ENCODE data around the gene USO1. TPM values are rescaled to one million over a fixed set of nuclear protein-coding genes. Genes with fewer than 3 reads are reported as not detected.

The USO1 gene
- total and polyA plus RNA-seq, 9 donors: 50.7 to 91.3 (median 70.8) TPM

- H3K27ac ChIP-seq: no peak overlapping the region
- TF ChIP-seq, protein P1, sequence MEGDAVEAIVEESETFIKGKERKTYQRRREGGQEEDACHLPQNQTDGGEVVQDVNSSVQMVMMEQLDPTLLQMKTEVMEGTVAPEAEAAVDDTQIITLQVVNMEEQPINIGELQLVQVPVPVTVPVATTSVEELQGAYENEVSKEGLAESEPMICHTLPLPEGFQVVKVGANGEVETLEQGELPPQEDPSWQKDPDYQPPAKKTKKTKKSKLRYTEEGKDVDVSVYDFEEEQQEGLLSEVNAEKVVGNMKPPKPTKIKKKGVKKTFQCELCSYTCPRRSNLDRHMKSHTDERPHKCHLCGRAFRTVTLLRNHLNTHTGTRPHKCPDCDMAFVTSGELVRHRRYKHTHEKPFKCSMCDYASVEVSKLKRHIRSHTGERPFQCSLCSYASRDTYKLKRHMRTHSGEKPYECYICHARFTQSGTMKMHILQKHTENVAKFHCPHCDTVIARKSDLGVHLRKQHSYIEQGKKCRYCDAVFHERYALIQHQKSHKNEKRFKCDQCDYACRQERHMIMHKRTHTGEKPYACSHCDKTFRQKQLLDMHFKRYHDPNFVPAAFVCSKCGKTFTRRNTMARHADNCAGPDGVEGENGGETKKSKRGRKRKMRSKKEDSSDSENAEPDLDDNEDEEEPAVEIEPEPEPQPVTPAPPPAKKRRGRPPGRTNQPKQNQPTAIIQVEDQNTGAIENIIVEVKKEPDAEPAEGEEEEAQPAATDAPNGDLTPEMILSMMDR (IDR thresholded peaks at IDR 0.05): no peak
- TF ChIP-seq EP300 (IDR thresholded peaks at IDR 0.05) (no peak), POLR2A (IDR thresholded peaks at IDR 0.05) (no peak)
- no peak for DNase-seq
- H3K27me3 ChIP-seq: no peaks in the 10 kb centered on the region
- no peaks in the 10 kb centered on the region for H3K4me1 ChIP-seq (ENCODE audit: insufficient read depth)
- no peak overlapping the region for H3K4me3 ChIP-seq
- no peaks in the 10 kb centered on the region for H3K9me3 ChIP-seq
- 59 to 96% (median 95%) methylated on average over 1 of the region's 1 CpG for WGBS, 3 donors
- intact Hi-C loops (cut with DNase I): no loop called here
- no peaks in the 10 kb centered on the region for H3K36me3 ChIP-seq
Measured at GRCh38 chr4:75858721-75859120, 134.3 kb downstream of the USO1 start.

- Histone ChIP-seq H3K4me1 (ENCODE audit: insufficient read depth) (no peaks in the 10 kb centered on the region), H3K27ac (no peak overlapping the region), H3K36me3 (no peaks in the 10 kb centered on the region), H3K4me3 (no peak overlapping the region), H3K9me3 (no peaks in the 10 kb centered on the region), H3K27me3 (no peaks in the 10 kb centered on the region)
- 71 to 79% (median 73%) methylated on average over 5 of the region's 5 CpGs for WGBS, 3 donors
- intact Hi-C loops (cut with DNase I): no loop called here
- no peak for TF ChIP-seq EP300 (IDR thresholded peaks at IDR 0.05)
- TF ChIP-seq, protein P1 (IDR thresholded peaks at IDR 0.05): no peak
- DNase-seq: no peak
Measured at GRCh38 chr4:75860606-75861005, 136.2 kb downstream of the USO1 start.

Small RNA genes within 50 kb of the gene (small RNA-seq; reads per million reads assigned to genes)
- not detected for gene RNU2-16P

Other genes starting within 250 kb of the USO1 start
- 10 to 100 TPM; 14.6 to 40.3 (median 28.1) TPM for gene RCHY1, start 210.2 kb upstream of the USO1 start, total RNA-seq
- gene RCHY1, start 210.2 kb upstream of the USO1 start, polyA plus RNA-seq: 10 to 100 TPM; 16.6 to 43.4 TPM
- 10 to 100 TPM; 10.0 to 30.7 (median 18.9) TPM for gene THAP6, start 210.1 kb upstream of the USO1 start, total RNA-seq
- 10 to 100 TPM in 1 of 2 donors, 1 to 10 TPM in 1; 7.4 to 11.7 TPM for gene THAP6, start 210.1 kb upstream of the USO1 start, polyA plus RNA-seq
- gene ODAPH, start 168.5 kb upstream of the USO1 start, total RNA-seq: not detected
- gene ODAPH, start 168.5 kb upstream of the USO1 start, polyA plus RNA-seq: not detected
- 1 to 10 TPM; 1.2 to 3.4 (median 1.9) TPM for gene CDKL2, start 94.0 kb upstream of the USO1 start, total RNA-seq
- 1 to 10 TPM in 1 of 2 donors, under 1 TPM in 1; 0.45 to 1.2 TPM for gene CDKL2, start 94.0 kb upstream of the USO1 start, polyA plus RNA-seq
- gene G3BP2, start 51.2 kb upstream of the USO1 start, total RNA-seq: 10 to 100 TPM; 56.0 to 96.5 (median 83.1) TPM
- gene G3BP2, start 51.2 kb upstream of the USO1 start, polyA plus RNA-seq: 100 to 1,000 TPM in 1 of 2 donors, 10 to 100 TPM in 1; 31.4 to 122 TPM
- gene PPEF2, start 177.9 kb downstream of the USO1 start, total RNA-seq: not detected
- gene PPEF2, start 177.9 kb downstream of the USO1 start, polyA plus RNA-seq: not detected
- 10 to 100 TPM in 5 of 7 donors, 1 to 10 TPM in 2; 6.2 to 46.7 (median 14.1) TPM for gene NAAA, start 216.4 kb downstream of the USO1 start, total RNA-seq
- 10 to 100 TPM in 1 of 2 donors, 1 to 10 TPM in 1; 6.3 to 22.9 TPM for gene NAAA, start 216.4 kb downstream of the USO1 start, polyA plus RNA-seq